ENCODE measurements around the gene CDC42SE2.

DNA sequence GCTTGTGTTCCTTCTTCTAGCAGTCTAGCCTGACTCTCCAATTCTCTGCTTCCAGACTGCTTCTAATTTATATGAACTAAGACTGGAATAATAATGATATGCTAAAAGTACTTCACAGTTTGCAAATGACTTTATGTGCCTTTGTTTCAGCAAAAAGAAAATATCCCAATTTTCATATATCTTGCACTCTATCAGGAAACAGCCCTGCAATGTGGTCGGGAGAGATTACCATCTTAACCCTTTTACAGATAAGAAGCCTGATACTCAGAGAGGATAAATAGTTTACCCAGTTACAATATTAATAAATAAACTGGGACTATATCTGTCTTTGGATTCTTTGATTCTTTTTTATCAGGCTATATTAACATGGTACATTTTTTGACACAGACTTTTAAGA, 126.0 kb downstream of the CDC42SE2 start:
- TF ChIP-seq, protein P1, sequence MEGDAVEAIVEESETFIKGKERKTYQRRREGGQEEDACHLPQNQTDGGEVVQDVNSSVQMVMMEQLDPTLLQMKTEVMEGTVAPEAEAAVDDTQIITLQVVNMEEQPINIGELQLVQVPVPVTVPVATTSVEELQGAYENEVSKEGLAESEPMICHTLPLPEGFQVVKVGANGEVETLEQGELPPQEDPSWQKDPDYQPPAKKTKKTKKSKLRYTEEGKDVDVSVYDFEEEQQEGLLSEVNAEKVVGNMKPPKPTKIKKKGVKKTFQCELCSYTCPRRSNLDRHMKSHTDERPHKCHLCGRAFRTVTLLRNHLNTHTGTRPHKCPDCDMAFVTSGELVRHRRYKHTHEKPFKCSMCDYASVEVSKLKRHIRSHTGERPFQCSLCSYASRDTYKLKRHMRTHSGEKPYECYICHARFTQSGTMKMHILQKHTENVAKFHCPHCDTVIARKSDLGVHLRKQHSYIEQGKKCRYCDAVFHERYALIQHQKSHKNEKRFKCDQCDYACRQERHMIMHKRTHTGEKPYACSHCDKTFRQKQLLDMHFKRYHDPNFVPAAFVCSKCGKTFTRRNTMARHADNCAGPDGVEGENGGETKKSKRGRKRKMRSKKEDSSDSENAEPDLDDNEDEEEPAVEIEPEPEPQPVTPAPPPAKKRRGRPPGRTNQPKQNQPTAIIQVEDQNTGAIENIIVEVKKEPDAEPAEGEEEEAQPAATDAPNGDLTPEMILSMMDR (IDR thresholded peaks at IDR 0.05) = no peak
- no peak for TF ChIP-seq ZFX (IDR thresholded peaks at IDR 0.05; ENCODE audit: borderline replicate concordance)
